Urinary bladder (tissue), 4 donors: ENCODE data around the gene ANKRD9. TPM values are rescaled to one million over a fixed set of nuclear protein-coding genes. Genes with fewer than 3 reads are reported as not detected.

Experiments used
- DNase-seq: peaks from one replicate; pipeline ENCODE4 v3.0.0-alpha.2; 2015; ENCODE audit errors: extremely low spot score
- H3K27ac ChIP-seq: one replicate; pipeline ENCODE4 v1.5.1; 2013; ENCODE audit warnings: low read depth, mild to moderate bottlenecking, moderate library complexity
- H3K36me3 ChIP-seq: one replicate; pipeline ENCODE4 v1.6.1; 2013; ENCODE audit warnings: mild to moderate bottlenecking, moderate library complexity; ENCODE audit not compliant: insufficient read depth
- H3K4me1 ChIP-seq: one replicate; pipeline ENCODE4 v1.6.1; 2013; ENCODE audit warnings: mild to moderate bottlenecking, moderate library complexity; ENCODE audit not compliant: insufficient read depth
- H3K4me3 ChIP-seq: one replicate; pipeline ENCODE4 v1.5.1; 2013; ENCODE audit warnings: low read depth, low read length
- WGBS: extraction: QIAGEN DNeasy Blood & Tissue Kit; methylation state at CpG from one replicate; pipeline ENCODE4 v1.1.7; 2013; 5-methylcytosine and 5-hydroxymethylcytosine counted together
- polyA plus RNA-seq: library from polyadenylated mRNA; stranded (reverse); fragments of 200-250 nt; gene quantifications from one replicate; pipeline ENCODE4 v1.2.3, GENCODE V29; 2013
- small RNA-seq: library from RNA; depleted of rRNA; stranded (forward); fragments of <200 nt; gene quantifications from one replicate; pipeline ENCODE3, GENCODE V24; 2014
- total RNA-seq: library from RNA; depleted of rRNA; stranded (reverse); fragments of >200 nt; gene quantifications from one replicate; pipeline ENCODE4 v1.2.3, GENCODE V29; 2014
- donor health status: healthy with polysubstance abuse.
- donor health status: healthy.

Gene ANKRD9
- total and polyA plus RNA-seq, 2 donors, result 4.3 to 13.5 TPM

DNA sequence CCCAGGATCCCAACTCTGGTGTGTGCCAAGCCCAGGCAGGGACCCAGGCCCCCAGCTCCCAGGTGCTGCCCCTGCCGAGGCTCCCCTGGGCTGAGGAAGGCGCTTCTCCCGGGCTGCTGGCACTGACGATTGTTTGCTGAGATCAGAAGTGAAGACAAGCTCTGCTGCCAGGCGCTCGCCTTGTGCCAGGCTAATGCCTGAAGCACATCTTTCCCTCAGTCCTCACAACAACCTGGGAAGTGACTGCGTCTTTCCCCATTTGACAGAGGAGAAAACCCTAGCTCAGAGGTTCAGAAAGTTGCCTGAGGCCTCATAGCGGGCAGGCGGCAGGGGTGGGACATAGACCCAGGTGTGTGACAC is 36.8 kb downstream of the ANKRD9 start:
- no peak overlapping the region for H3K27ac ChIP-seq
- H3K36me3 ChIP-seq, result no peaks in the 10 kb centered on the region
- H3K4me1 ChIP-seq, result peaks cover 2% of the 10 kb centered on the region
- DNase-seq, result no peak
- H3K4me3 ChIP-seq, result no peak overlapping the region
- 83% methylated on average over 9 of the region's 9 CpGs for WGBS

DNA sequence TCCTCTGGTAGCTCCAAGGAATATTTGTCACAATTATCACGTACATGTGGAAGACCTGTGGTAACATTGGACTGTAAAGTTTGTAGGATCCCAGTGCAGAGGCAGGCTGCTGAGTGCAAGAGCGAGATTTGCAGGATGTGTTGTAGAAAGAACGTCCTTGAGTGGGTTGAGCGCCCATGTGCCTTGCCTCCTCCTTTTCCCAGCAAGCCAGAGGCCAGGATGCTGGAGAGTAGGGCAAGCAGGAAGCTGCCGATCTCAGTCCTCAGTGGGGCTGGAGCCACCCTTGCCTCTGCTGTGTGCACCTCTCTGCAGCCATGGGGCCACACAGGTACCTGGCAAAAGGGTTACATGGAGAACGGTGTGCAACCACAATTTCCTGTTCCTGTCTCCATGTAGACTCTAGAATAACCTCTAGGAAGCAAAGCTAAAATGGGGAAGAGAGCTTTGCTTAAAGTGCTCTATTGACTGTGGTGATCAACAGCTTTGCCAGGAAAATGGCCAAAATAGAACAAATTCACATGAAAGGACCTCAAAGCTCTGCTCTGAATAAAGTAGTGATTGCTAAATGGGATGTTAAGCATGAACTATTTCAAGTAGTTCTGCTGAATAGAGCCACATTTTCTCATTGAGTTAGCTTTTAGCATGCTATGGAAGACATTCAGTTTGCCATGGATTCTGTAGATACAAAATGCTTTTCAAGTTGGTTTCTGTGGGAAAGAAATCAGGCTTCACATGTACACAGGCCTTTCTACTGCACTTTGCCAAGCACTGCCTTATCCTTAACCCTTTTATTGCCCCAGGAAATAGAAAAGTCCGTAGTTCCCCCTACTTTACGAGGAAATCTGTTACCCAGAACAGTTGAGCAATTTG is 37.4 kb downstream of the ANKRD9 start:
- Histone ChIP-seq H3K4me3 (no peak overlapping the region), H3K4me1 (peaks cover 2% of the 10 kb centered on the region), H3K36me3 (no peaks in the 10 kb centered on the region), H3K27ac (no peak overlapping the region)
- 85% methylated on average over 8 of the region's 8 CpGs for WGBS
- DNase-seq, result no peak

GRCh38 chr14:102469261-102469660 is 40.3 kb downstream of the ANKRD9 start:
- WGBS, result 89% methylated on average over 1 of the region's 1 CpG
- no peaks in the 10 kb centered on the region for H3K36me3 ChIP-seq
- H3K4me1 ChIP-seq, result peaks cover 2% of the 10 kb centered on the region
- DNase-seq, result no peak
- no peak overlapping the region for H3K4me3 ChIP-seq
- H3K27ac ChIP-seq, result no peak overlapping the region

DNA sequence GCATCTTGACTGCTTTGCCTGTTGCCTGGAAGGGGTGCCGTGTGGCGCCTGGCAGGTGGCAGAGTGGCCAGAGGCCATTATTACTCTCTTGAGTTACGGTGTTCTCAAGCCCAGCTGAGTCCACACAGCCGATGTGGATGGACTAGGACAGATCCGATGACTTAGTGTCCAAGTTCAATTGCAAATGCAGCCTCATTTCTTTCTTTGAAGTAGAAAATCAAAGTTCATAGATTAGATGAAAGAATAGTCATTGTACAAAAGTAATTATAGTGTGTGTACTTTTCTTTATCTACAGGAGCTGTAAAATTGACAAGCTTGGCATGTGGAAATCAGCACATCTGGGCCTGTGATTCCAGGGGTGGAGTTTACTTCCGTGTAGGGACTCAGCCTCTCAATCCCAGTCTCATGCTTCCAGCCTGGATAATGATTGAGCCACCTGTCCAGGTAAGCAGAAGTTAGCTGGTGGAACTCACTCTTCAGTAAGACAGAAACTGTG is 44.7 kb downstream of the ANKRD9 start:
- no peaks in the 10 kb centered on the region for H3K36me3 ChIP-seq
- H3K4me3 ChIP-seq, result no peak overlapping the region
- DNase-seq, result no peak
- 92% methylated on average over 6 of the region's 6 CpGs for WGBS
- H3K4me1 ChIP-seq, result no peaks in the 10 kb centered on the region
- no peak overlapping the region for H3K27ac ChIP-seq

GRCh38 chr14:102464006-102464405 is 45.6 kb downstream of the ANKRD9 start:
- H3K27ac ChIP-seq, result no peak overlapping the region
- H3K4me1 ChIP-seq, result no peaks in the 10 kb centered on the region
- DNase-seq, result no peak
- no peaks in the 10 kb centered on the region for H3K36me3 ChIP-seq
- H3K4me3 ChIP-seq, result no peak overlapping the region
- WGBS, result 97% methylated on average over 4 of the region's 4 CpGs

- 82% methylated on average over 4 of the region's 4 CpGs for WGBS
- H3K36me3 ChIP-seq, result no peaks in the 10 kb centered on the region
- no peak overlapping the region for H3K4me3 ChIP-seq
- no peak overlapping the region for H3K27ac ChIP-seq
- H3K4me1 ChIP-seq, result no peaks in the 10 kb centered on the region
- DNase-seq, result no peak
These were observed 47.2 kb downstream of the ANKRD9 start for GRCh38 chr14:102462391-102462790.

DNA sequence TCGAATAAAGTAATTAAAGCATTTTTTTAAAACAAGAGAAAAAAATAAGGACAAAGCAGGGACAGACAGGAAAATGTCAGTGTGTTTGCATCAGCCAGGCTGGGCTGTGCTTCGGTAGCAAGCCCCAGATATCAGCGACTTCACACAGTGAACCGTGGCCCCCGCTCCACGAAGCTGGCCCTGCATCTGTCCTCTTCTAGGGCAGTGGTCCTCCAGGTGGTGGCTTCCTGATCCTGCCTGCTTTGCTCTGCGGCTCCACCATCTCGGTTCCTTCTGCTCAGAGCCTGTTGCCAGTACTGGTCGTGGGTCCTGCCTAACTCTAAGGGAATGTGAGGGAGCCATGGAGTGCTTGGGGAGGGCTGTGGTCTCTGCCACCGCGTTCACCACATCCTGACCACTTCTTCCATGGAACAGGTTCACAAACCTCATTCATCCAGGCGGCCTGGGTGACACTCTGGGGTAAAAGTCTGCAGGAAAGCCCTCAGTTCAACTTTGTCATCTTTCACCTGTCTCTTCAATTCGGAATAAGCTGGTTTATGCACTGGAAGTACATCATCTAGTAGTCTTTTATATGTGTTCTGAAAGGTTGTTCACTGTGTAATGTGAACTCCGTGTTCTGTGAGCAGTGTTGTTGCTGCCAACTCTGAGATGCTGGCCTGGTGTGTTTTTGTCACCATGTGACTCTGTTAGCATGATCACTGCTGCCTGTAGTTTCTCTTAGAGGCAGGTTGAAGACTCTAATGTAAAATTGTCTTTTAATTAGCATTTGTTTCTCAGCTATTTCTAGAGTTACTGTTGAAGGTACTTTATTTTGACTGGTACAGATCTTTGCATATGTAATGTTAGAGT is 47.9 kb downstream of the ANKRD9 start:
- H3K4me3 ChIP-seq, result no peak overlapping the region
- H3K4me1 ChIP-seq, result no peaks in the 10 kb centered on the region
- no peak for DNase-seq
- 84% methylated on average over 14 of the region's 14 CpGs for WGBS
- H3K36me3 ChIP-seq, result no peaks in the 10 kb centered on the region
- H3K27ac ChIP-seq, result no peak overlapping the region

- Histone ChIP-seq H3K4me1 (no peaks in the 10 kb centered on the region), H3K27ac (no peak overlapping the region), H3K36me3 (no peaks in the 10 kb centered on the region), H3K4me3 (no peak overlapping the region)
- DNase-seq, result no peak
- WGBS, result 67% methylated on average over 2 of the region's 2 CpGs
These were observed 52.1 kb downstream of the ANKRD9 start for GRCh38 chr14:102457509-102457908.

DNA sequence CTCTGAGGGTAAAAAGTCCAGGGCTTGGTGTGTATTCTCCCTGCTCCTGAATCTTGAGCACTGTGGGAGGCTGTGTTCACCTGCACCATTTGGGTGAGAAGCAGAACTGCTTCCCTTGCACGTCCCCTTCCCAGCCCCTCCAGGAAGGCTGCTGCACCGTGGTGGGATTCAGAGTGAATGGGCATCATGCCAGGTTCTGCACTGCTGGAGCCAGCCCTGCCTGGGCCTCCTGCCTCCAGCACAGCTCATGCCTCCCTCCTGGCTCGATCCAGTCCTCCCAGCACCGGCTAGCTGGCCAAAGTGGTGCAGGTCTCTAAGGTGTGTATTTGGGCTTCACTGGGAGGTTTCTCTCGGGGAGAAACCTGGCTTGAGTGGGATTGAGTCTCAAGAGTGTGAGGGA is 54.9 kb downstream of the ANKRD9 start:
- Histone ChIP-seq H3K27ac (no peak overlapping the region), H3K4me3 (no peak overlapping the region), H3K4me1 (no peaks in the 10 kb centered on the region), H3K36me3 (peaks cover 2% of the 10 kb centered on the region)
- 47% methylated on average over 5 of the region's 5 CpGs for WGBS
- DNase-seq, result no peak

DNA sequence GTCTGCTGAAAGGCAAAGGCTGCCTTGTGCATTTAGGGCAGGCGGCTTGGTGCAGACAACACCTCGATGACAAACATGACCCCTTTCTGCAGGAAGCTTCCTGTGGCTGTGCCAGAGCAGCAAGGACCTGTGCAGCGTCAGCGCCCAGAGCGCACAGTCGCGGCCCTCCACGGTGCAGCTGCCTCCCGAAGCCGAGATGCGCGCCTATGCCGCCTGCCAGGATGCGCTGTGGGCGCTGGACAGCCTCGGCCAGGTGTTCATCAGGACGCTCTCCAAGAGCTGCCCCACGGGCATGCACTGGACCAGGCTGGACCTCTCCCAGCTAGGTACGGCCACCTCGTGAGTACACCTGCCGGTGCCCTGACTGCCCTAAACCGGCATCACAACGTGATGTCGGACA is 57.3 kb downstream of the ANKRD9 start:
- no peak for DNase-seq
- Histone ChIP-seq H3K36me3 (peaks cover 2% of the 10 kb centered on the region), H3K4me1 (no peaks in the 10 kb centered on the region), H3K4me3 (no peak overlapping the region), H3K27ac (no peak overlapping the region)
- WGBS, result 93% methylated on average over 24 of the region's 24 CpGs

Small RNA genes within 50 kb of the gene (small RNA-seq; reads per million reads assigned to genes)
- not detected for gene MIR4309

Other genes starting within 250 kb of the ANKRD9 start
- gene MOK, start 204.6 kb downstream of the ANKRD9 start, total RNA-seq, result 19.3 TPM
- gene MOK, start 204.6 kb downstream of the ANKRD9 start, polyA plus RNA-seq, result 12.9 TPM
- gene ZNF839, start 190.0 kb downstream of the ANKRD9 start, total RNA-seq, result 10.6 TPM
- 7.0 TPM for gene ZNF839, start 190.0 kb downstream of the ANKRD9 start, polyA plus RNA-seq
- gene CINP, start 146.9 kb downstream of the ANKRD9 start, total RNA-seq, result 32.7 TPM
- 29.3 TPM for gene CINP, start 146.9 kb downstream of the ANKRD9 start, polyA plus RNA-seq
- gene TECPR2, start 146.8 kb downstream of the ANKRD9 start, total RNA-seq, result 12.5 TPM
- gene TECPR2, start 146.8 kb downstream of the ANKRD9 start, polyA plus RNA-seq, result 15.6 TPM
- gene RCOR1, start 82.9 kb upstream of the ANKRD9 start, total RNA-seq, result 32.8 TPM
- 12.6 TPM for gene RCOR1, start 82.9 kb upstream of the ANKRD9 start, polyA plus RNA-seq